Prostate gland (tissue), 2 donors: ENCODE measurements around the gene ADAM8.

ENCODE experiments used
- POLR2A ChIP-seq: fragments of 450-650 bp; IDR thresholded peaks from one replicate; pipeline ENCODE4 v1.6.1; 2016; ENCODE audit warnings: antibody characterized with exemption, mild to moderate bottlenecking
- POLR2AphosphoS5 ChIP-seq: sonication (generic); formaldehyde crosslinking; IDR thresholded peaks from one replicate; pipeline ENCODE4 v1.6.1; 2017; ENCODE audit warnings: antibody characterized with exemption
- TF ChIP-seq, protein P1 (sequence below), 4 experiments: fragments of 200-600 bp in 2 of 4; fragments of 450-650 bp in 2 of 4; sonication (generic) in 2 of 4; IDR thresholded peaks; 1 replicate in 3 of 4; 2 replicates in 1 of 4; pipeline ENCODE4 v1.5.1; 2016 to 2019; ENCODE audit warnings: antibody characterized with exemption in 4 of 4, mild to moderate bottlenecking in 2 of 4, moderate library complexity in 2 of 4

DNA sequence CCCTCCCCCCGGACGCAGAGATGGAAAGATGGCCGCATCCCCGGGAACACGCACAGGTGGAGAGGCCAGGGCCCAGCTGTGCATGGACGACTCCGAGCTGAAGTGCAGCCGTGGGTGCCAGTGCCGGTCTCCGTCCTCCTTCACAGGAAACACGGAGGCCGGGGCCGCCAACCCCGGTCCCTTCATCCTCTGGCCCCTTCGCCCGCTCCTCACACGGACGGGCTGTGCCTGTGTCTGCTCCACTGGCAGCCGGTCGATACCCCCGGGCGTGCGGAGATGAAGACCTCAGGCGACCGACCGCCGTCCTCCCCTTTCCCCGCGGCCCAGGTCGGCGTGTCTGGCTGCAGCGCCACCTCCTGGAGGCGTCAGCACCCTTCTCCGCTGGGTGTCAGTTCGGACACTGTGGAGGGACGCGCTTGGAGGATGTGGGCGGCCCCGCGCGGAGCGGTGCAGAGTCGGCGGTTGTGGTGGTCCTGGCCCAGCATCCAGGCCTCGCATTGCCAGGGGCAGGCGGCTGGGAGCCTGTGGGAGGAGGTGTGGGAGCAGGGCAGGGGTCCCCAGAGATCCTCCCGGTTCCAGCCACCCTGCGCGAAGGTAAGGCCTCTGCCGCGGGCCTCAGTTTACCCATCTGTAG lies 41.9 kb upstream of the ADAM8 start:
- TF ChIP-seq, protein P1, sequence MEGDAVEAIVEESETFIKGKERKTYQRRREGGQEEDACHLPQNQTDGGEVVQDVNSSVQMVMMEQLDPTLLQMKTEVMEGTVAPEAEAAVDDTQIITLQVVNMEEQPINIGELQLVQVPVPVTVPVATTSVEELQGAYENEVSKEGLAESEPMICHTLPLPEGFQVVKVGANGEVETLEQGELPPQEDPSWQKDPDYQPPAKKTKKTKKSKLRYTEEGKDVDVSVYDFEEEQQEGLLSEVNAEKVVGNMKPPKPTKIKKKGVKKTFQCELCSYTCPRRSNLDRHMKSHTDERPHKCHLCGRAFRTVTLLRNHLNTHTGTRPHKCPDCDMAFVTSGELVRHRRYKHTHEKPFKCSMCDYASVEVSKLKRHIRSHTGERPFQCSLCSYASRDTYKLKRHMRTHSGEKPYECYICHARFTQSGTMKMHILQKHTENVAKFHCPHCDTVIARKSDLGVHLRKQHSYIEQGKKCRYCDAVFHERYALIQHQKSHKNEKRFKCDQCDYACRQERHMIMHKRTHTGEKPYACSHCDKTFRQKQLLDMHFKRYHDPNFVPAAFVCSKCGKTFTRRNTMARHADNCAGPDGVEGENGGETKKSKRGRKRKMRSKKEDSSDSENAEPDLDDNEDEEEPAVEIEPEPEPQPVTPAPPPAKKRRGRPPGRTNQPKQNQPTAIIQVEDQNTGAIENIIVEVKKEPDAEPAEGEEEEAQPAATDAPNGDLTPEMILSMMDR (IDR thresholded peaks at IDR 0.05), result peak; percentile 21 to 68 (median 54)
- no peak for TF ChIP-seq POLR2A
- no peak for TF ChIP-seq POLR2AphosphoS5
